HepG2 (cell line): ENCODE results near the gene PROX1. TPM values are rescaled to one million over a fixed set of nuclear protein-coding genes. Genes with fewer than 3 reads are reported as not detected.
A peak's percentile ranks its signal among the peaks of the same experiment; 100 is the strongest.

Experiments
- ATAC-seq: fragments of 200-7000 bp; cut with Tn5 transposase; 3 replicates; pipeline ENCODE4 v1.9.1; 2020; ENCODE audit warnings: mild to moderate bottlenecking, moderate library complexity
- BruUV-seq: library from RNA; stranded (reverse); fragments of 400-500 nt; replicated peaks from 2 replicates; lab custom pipeline; 2021; lab: Mats Ljungman, UMichigan
- CTCF ChIA-PET: fragments of 300-600 bp; formaldehyde crosslinking; extraction: SDS; loops from one replicate; lab custom pipeline; 2021; ENCODE audit warnings: low total read pairs, inconsistent platforms, low intra/inter-chr PET ratio; lab: Yijun Ruan, JAX
- POLR2A ChIA-PET: fragments of 350-600 bp; sonication (Branson Sonifier 250); formaldehyde crosslinking; loops from one replicate; lab custom pipeline; 2020; ENCODE audit warnings: antibody characterized with exemption, inconsistent platforms; lab: Yijun Ruan, JAX
- DNase-seq: peaks from one replicate; pipeline ENCODE4 v3.0.0-alpha.2; 2015; ENCODE audit warnings: low spot score
- FAIRE-seq: peaks from 3 replicates; lab custom pipeline; 2011; peaks lifted over from hg19 to GRCh38; lab: Jason Lieb, UNC
- H2AFZ ChIP-seq: one replicate; pipeline ENCODE4 v1.6.1; 2011; ENCODE audit warnings: low read length, inconsistent platforms
- H3K27ac ChIP-seq: fragments of 300-600 bp; 3 replicates; pipeline ENCODE4 v1.8.0; 2011; ENCODE audit warnings: mixed run types, mild to moderate bottlenecking, mixed read lengths, low read length, inconsistent platforms; ENCODE audit not compliant: insufficient read depth; ENCODE audit errors: extremely low read length
- H3K27me3 ChIP-seq, 2 experiments: fragments of 200-600 bp in 1 of 2; 2 replicates in 1 of 2; 3 replicates in 1 of 2; pipeline versions ENCODE4 v1.6.0 to v1.8.0; 2011; ENCODE audit warnings: low read length in 2 of 2, mild to moderate bottlenecking in 2 of 2, moderate library complexity in 2 of 2, inconsistent platforms in 1 of 2; ENCODE audit not compliant: insufficient read depth in 2 of 2, control insufficient read depth in 1 of 2
- H3K36me3 ChIP-seq, 2 experiments: fragments of 200-600 bp in 1 of 2; replicated peaks in 1 of 2; 2 replicates in 1 of 2; 3 replicates in 1 of 2; pipeline versions ENCODE4 v1.5.1 to v1.8.0; 2011; ENCODE audit warnings: low read length in 2 of 2, inconsistent platforms in 1 of 2; ENCODE audit not compliant: insufficient read depth in 2 of 2, control insufficient read depth in 1 of 2
- H3K4me1 ChIP-seq: 2 replicates; pipeline ENCODE4 v1.5.1; 2012; ENCODE audit warnings: low read length, inconsistent platforms; ENCODE audit not compliant: insufficient read depth
- H3K4me2 ChIP-seq: 2 replicates; pipeline ENCODE4 v1.6.0; 2011; ENCODE audit warnings: low read depth, low read length, inconsistent platforms
- H3K4me3 ChIP-seq, 3 experiments: fragments of 200-600 bp in 1 of 3; sonication (generic), shearing (Covaris generic) in 1 of 3; replicated peaks in 1 of 3; 2 replicates each; pipeline ENCODE4 v1.5.1; 2011 to 2016; ENCODE audit warnings: low read length in 3 of 3, inconsistent platforms in 2 of 3, low read depth in 2 of 3, mild to moderate bottlenecking in 2 of 3, control low read depth in 1 of 3, mixed read lengths in 1 of 3; ENCODE audit not compliant: insufficient read depth in 1 of 3
- H3K79me2 ChIP-seq: one replicate; pipeline ENCODE4 v1.6.1; 2011; ENCODE audit warnings: low read length, inconsistent platforms; ENCODE audit not compliant: insufficient read depth
- H3K9ac ChIP-seq: 2 replicates; pipeline ENCODE4 v1.6.0; 2011; ENCODE audit warnings: mild to moderate bottlenecking, low read depth, low read length, inconsistent platforms; ENCODE audit not compliant: insufficient read depth
- H3K9me3 ChIP-seq: 2 replicates; pipeline ENCODE4 v1.5.1; 2012; ENCODE audit warnings: mild to moderate bottlenecking, low read length
- H4K20me1 ChIP-seq: 2 replicates; pipeline ENCODE4 v1.6.0; 2011; ENCODE audit warnings: inconsistent platforms, mild to moderate bottlenecking, low read length, moderate library complexity; ENCODE audit not compliant: insufficient read depth
- ARNT2 ChIP-seq: sonication (generic); formaldehyde crosslinking; IDR thresholded peaks from 2 replicates; pipeline ENCODE4 v1.8.0; 2022; ENCODE audit warnings: mild to moderate bottlenecking, low read depth, missing genetic modification reagents, moderate library complexity
- ATRX ChIP-seq: sonication (generic); formaldehyde crosslinking; IDR thresholded peaks from 2 replicates; pipeline ENCODE4 v1.4.0; 2020; ENCODE audit warnings: missing genetic modification reagents, borderline replicate concordance
- HMG20A ChIP-seq: IDR thresholded peaks from 2 replicates; pipeline ENCODE4 v1.6.1; 2016; ENCODE audit warnings: borderline replicate concordance
- KLF9 ChIP-seq: IDR thresholded peaks from 2 replicates; pipeline ENCODE4 v1.6.1; 2016; ENCODE audit warnings: low read depth
- NCOA1 ChIP-seq: sonication (generic); formaldehyde crosslinking; IDR thresholded peaks from 2 replicates; pipeline ENCODE4 v1.9.0; 2021; ENCODE audit warnings: missing genetic modification reagents
- PHF20 ChIP-seq: sonication (generic); formaldehyde crosslinking; IDR thresholded peaks from 2 replicates; pipeline ENCODE4 v1.5.0; 2020; ENCODE audit warnings: mild to moderate bottlenecking, missing genetic modification reagents
- ZEB1 ChIP-seq: IDR thresholded peaks from 2 replicates; pipeline ENCODE4 v1.6.1; 2012; ENCODE audit warnings: mild to moderate bottlenecking, low read depth, inconsistent platforms; ENCODE audit not compliant: insufficient replicate concordance
- ZFP1 ChIP-seq: IDR thresholded peaks from 2 replicates; pipeline ENCODE4 v1.6.1; 2016
- ZNF547 ChIP-seq: sonication (generic); formaldehyde crosslinking; IDR thresholded peaks from 2 replicates; pipeline ENCODE4 v1.5.1; 2020; ENCODE audit warnings: mild to moderate bottlenecking, missing genetic modification reagents
- ZNF75D ChIP-seq: sonication (generic); formaldehyde crosslinking; IDR thresholded peaks from 2 replicates; pipeline ENCODE4 v1.8.1; 2023; ENCODE audit warnings: missing genetic modification reagents, mild to moderate bottlenecking, borderline replicate concordance
- ZNF782 ChIP-seq: sonication (generic); formaldehyde crosslinking; IDR thresholded peaks from 2 replicates; pipeline ENCODE4 v1.4.0; 2020; ENCODE audit warnings: missing genetic modification reagents, mild to moderate bottlenecking, borderline replicate concordance
- WGBS: methylation state at CpG from one replicate; pipeline ENCODE4 v1.1.6; 2017; ENCODE audit warnings: low lambda C conversion rate; 5-methylcytosine and 5-hydroxymethylcytosine counted together
- in situ Hi-C: cut with HindIII; loops from 2 replicates; pipeline ENCODE4 v1.10.0; 2017; ENCODE audit warnings: low pct_unique_long_range_greater_than_20kb; ENCODE audit not compliant: extremely low pct_ligation_motif_present
- intact Hi-C: fragments of 100-400 bp; cut with micrococcal nuclease; formaldehyde crosslinking; loops from one replicate; pipeline ENCODE4 v1.10.0; 2022; ENCODE audit not compliant: unreplicated experiment
- polyA plus RNA-seq, 8 experiments: library from polyadenylated mRNA; depleted of rRNA in 3 of 8; stranded (reverse) in 7 of 8; unstranded in 1 of 8; fragments of >200 nt; fragmentation: Illumina TruSeq in 4 of 8; extraction: Trizol in 4 of 8; gene quantifications; 2 replicates each; pipeline versions ENCODE4 v1.2.1 to v1.2.3, GENCODE V29; 2011 to 2016; ENCODE audit warnings: low read depth in 4 of 8, missing spikeins in 1 of 8, mixed read lengths in 1 of 8; ENCODE audit not compliant: insufficient read depth in 1 of 8
- total RNA-seq, 5 experiments: library from RNA; depleted of rRNA; stranded (reverse); fragments of >200 nt; fragmentation: Illumina TruSeq; extraction: Trizol; gene quantifications; 2 replicates each; pipeline ENCODE4 v1.2.3, GENCODE V29; 2016; ENCODE audit warnings: low read depth in 1 of 5
- TF ChIP-seq, protein P1 (sequence below): sonication (generic); formaldehyde crosslinking; IDR thresholded peaks from 2 replicates; pipeline ENCODE4 v1.5.0; 2020; ENCODE audit warnings: mild to moderate bottlenecking, missing genetic modification reagents
- TF ChIP-seq, protein P2 (sequence below): sonication (generic); formaldehyde crosslinking; IDR thresholded peaks from 2 replicates; pipeline ENCODE4 v1.4.0; 2020; ENCODE audit warnings: mild to moderate bottlenecking, missing genetic modification reagents

Gene PROX1
- total and polyA plus RNA-seq, 2 of the 13 experiments (the other 11 are each of a cell fraction or from before 2014, with no cell fraction given): 12.3 to 30.2 TPM

DNA sequence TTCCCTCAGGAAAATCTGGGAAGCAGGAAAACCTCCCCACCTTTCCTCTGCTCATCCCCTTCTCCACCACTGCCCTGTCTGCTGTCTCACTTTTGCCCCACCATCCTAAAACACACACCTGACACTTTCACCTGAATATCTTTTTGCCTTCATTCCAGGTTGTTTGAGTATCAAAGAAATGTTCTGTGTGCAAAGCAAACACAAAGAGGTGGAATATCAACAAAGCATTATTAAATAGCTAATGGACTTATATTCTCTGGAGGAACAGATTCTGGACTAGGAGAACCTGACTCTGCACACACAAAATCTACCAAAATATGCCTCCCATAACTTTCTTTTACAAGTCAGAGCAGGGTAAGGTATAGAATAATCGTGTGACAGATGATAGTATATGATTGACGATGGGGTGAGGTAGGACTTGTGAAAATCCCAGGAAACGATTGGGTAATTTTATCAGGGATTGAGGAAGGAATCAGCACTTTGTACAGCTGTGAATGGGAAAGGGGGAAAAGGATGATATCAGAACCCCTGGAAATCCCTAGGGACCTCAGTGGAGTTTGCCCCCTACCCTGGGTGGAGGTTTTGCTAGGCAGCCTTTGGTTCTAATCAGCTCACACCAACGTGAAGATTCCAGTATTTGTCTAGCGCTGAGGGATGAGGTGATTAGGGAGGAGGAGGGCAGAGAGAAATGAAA, 87.7 kb downstream of the PROX1 start:
- Histone ChIP-seq H2AFZ (no peak overlapping the region), H3K79me2 (no peaks in the 10 kb centered on the region), H3K4me2 (no peak overlapping the region), H3K9ac (no peak overlapping the region), H3K27me3 (no peaks in the 10 kb centered on the region), H3K9me3 (no peaks in the 10 kb centered on the region), H3K36me3 (no peaks in the 10 kb centered on the region), H3K27ac (no peak overlapping the region), H3K4me3 (no peak overlapping the region), H4K20me1 (no peaks in the 10 kb centered on the region), H3K4me1 (peaks cover 21% of the 10 kb centered on the region)
- no peak for ATAC-seq
- DNase-seq: no peak
- ChIA-PET POLR2A (interaction anchor here (1.5 kb wide), 1 partner anchor 25 kb away, joined by 6 read pairs; no protein-coding TSS in a partner anchor), CTCF (no interaction called here)
- in situ Hi-C loops: no loop called here
- intact Hi-C loops: no loop called here
- TF ChIP-seq ZEB1: peak; percentile 29
- TF ChIP-seq PHF20 (CRISPR knock-in tag): no peak
- WGBS: 60% methylated on average over 5 of the region's 5 CpGs
- no peak for FAIRE-seq
- no TSS peak for BruUV-seq

DNA sequence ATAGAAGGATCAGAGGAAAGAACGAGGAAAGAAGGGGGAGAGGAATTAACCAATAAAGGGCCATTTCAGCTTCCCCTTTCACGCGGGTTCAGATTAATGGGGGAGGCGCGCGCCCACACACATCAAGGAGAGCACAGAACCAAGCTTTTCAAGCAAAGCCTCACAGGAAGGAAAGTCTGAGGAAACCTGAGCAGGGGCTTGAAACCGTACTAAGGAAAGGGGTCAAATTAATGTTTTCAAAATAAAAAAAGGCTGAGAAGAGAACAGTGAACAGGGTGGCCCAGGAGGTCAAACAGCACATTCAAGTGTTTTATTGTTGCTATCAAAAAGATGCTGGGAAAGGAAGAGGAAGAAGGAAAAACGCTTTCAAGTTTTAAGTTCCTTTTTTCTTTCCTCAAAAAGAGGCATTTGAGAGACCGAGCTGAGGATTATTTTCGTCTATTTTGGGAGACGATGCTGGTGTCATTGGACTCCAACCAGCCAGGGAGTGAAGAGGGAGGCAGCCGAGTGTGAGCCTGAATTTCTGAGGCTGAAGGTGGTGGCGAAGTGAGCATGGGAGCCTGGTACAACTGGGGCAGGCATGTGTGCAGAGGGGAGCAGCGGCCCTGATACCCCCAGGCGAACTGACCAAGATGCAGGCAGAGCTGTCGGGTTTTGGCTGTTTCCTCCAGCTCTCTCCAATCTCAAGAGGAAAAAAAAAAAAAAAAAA, 88.4 kb downstream of the PROX1 start:
- Histone ChIP-seq H3K9ac (no peak overlapping the region), H3K27ac (no peak overlapping the region), H3K9me3 (no peaks in the 10 kb centered on the region), H3K79me2 (no peaks in the 10 kb centered on the region), H3K36me3 (no peaks in the 10 kb centered on the region), H2AFZ (no peak overlapping the region), H4K20me1 (no peaks in the 10 kb centered on the region), H3K4me2 (no peak overlapping the region), H3K4me1 (peaks cover 15% of the 10 kb centered on the region), H3K27me3 (no peaks in the 10 kb centered on the region), H3K4me3 (no peak overlapping the region)
- BruUV-seq: no TSS peak
- ChIA-PET CTCF (no interaction called here), POLR2A (interaction anchor here (1.5 kb wide), 1 partner anchor 25 kb away, joined by 6 read pairs; no protein-coding TSS in a partner anchor)
- no peak for DNase-seq
- FAIRE-seq: no peak
- intact Hi-C loops (no loop called here), in situ Hi-C loops (no loop called here)
- no peak for ATAC-seq
- WGBS: 93% methylated on average over 16 of the region's 16 CpGs
- TF ChIP-seq HMG20A (CRISPR knock-in tag): no peak
- TF ChIP-seq ZNF782 (CRISPR knock-in tag): no peak
- TF ChIP-seq KLF9 (CRISPR knock-in tag): no peak
- no peak for TF ChIP-seq ZNF547 (CRISPR knock-in tag)
- TF ChIP-seq ARNT2 (CRISPR knock-in tag): no peak
- TF ChIP-seq, protein P1, sequence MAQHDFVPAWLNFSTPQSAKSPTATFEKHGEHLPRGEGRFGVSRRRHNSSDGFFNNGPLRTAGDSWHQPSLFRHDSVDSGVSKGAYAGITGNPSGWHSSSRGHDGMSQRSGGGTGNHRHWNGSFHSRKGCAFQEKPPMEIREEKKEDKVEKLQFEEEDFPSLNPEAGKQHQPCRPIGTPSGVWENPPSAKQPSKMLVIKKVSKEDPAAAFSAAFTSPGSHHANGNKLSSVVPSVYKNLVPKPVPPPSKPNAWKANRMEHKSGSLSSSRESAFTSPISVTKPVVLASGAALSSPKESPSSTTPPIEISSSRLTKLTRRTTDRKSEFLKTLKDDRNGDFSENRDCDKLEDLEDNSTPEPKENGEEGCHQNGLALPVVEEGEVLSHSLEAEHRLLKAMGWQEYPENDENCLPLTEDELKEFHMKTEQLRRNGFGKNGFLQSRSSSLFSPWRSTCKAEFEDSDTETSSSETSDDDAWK (CRISPR knock-in tag): no peak
- TF ChIP-seq, protein P2, sequence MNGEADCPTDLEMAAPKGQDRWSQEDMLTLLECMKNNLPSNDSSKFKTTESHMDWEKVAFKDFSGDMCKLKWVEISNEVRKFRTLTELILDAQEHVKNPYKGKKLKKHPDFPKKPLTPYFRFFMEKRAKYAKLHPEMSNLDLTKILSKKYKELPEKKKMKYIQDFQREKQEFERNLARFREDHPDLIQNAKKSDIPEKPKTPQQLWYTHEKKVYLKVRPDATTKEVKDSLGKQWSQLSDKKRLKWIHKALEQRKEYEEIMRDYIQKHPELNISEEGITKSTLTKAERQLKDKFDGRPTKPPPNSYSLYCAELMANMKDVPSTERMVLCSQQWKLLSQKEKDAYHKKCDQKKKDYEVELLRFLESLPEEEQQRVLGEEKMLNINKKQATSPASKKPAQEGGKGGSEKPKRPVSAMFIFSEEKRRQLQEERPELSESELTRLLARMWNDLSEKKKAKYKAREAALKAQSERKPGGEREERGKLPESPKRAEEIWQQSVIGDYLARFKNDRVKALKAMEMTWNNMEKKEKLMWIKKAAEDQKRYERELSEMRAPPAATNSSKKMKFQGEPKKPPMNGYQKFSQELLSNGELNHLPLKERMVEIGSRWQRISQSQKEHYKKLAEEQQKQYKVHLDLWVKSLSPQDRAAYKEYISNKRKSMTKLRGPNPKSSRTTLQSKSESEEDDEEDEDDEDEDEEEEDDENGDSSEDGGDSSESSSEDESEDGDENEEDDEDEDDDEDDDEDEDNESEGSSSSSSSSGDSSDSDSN (CRISPR knock-in tag): no peak
- no peak for TF ChIP-seq ZFP1 (CRISPR knock-in tag)
- TF ChIP-seq ZNF75D: no peak
- TF ChIP-seq ATRX (CRISPR knock-in tag): no peak
- TF ChIP-seq NCOA1 (CRISPR knock-in tag): no peak
